HG03354 (cell line): ENCODE measurements around the gene KCTD20.

ENCODE experiments used
- ATAC-seq: cut with Tn5 transposase; IDR thresholded peaks from one replicate; pipeline ENCODE4 v1.9.1; 2021; ENCODE audit warnings: mild to moderate bottlenecking; ENCODE audit not compliant: unreplicated experiment, poor library complexity, severe bottlenecking

Gene KCTD20

DNA sequence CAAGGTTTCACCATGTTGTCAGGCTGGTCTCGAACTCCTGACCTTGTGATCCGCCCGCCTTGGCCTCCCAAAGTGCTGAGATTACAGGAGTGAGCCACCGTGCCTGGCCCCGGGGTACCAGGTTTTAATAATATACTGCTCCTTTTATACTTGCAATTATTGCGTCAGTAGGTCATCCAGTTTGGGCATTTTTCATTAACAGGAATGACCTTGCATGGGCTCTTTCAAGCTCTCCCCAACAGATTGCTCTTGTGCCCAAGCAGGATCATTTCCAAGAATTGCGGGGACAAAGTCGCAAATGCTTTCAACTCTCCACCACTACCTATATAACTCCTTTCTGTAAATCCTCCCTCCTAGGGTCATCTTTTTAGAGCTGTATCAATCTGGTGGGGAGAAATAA, 80.7 kb downstream of the KCTD20 start:
- no peak for ATAC-seq

DNA sequence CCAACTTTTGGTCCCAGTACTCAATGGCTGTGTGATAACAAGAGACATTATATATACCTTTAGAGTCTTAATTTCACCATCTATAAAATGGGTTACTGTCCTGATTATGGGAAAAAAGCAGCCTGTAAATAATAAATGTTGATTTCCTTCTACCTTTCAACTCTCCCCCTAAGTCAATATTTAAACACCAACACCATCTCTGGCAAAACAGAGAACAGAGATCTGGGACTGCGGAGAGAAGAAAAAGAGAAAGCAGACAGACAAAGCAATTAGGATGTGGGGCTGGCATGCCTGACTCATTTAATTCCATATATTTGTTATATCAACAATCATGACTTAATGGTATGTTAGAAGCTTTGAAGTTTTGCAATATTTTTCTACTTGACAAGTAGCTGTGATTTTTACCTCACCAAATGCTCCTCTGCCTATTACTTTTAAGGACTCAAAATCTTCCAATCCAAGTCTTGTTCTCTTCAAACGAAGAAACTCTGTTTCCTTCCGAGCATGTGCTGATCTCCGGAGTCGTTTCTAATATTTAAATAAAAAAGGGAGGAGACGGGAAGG, 81.2 kb downstream of the KCTD20 start:
- no peak for ATAC-seq

DNA sequence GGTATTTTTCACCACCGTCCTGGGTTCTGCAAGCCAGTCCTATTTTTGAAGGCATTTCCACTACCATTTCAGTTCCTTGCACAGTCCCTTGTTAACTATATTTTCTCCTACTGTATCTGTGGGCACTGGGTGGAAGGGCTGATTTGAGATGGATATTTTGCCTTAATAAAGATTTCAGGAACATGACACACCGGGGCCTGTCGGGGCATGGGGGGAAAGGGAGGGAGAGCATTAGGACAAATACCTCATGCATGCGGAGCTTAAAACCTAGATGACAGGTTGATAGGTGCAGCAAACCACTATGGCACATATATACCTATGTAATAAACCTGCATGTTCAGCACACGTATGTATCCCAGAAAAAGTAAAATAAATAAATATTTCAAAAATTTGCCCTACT, 82.1 kb downstream of the KCTD20 start:
- no peak for ATAC-seq

DNA sequence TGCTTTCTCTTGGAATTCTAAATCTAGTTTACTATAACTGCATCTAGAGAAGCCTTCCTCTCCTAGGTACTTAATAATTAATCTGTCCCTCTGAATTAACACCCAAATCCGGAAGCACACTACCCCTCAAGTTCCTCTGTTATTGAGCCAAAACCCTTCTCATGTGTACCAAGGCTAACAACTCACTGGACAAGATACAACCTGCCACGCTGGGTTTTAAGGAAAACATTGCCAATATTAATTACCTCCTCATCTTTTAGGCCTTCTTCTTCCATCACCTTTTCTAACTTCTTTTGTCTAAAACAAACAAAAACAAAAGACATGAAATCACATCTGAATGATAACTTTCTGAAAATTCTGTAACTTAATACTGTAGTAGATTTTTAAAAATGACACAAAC, 82.5 kb downstream of the KCTD20 start:
- no peak for ATAC-seq

DNA sequence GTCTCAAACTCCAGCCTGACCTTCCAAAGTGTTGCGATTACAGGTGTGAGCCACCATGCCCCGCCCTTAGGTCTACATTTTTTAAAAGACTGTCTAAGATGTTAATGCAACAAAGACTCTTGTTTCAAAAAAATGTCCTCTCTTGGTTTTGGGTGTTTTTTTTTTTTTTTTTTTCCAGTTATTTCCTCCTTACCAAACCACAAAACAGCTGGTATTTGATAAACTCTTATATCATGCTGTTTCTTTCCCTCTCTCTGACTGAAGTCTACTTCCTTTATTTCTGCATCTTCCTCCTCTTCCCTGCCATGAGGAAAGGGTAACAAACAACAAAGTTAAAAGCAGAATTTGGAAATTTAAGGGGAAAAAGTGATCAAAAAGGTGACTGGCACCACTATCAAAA, 83.3 kb downstream of the KCTD20 start:
- ATAC-seq: no peak

DNA sequence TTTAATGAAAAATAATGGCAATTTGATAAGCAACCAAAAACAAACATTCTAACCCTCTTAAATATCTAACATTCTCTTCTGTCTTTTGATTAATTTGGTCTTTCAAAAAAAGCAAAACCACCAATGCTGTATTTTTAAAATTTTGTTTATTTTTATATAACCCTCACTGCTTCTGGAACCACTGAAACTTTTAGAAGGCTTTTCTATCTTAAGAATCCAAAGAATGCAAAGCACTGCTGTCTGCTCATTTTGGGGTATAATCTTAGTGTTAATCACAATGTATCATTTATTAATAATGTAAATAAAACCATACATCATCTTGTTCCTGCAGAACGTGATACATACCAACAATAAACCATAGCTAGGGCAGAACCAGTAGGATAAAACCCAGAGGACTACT, 90.5 kb downstream of the KCTD20 start:
- ATAC-seq: no peak

- no peak for ATAC-seq
Observed at GRCh38 chr6:36536873-36537547, 94.2 kb downstream of the KCTD20 start.

- no peak for ATAC-seq
Observed at GRCh38 chr6:36539814-36540568, 97.2 kb downstream of the KCTD20 start.
